B cell (primary cell): ENCODE data around the gene MGMT.

ENCODE experiments used
- EZH2 ChIP-seq: IDR thresholded peaks from 2 replicates; pipeline ENCODE4 v1.6.1; 2012; ENCODE audit warnings: borderline replicate concordance, low read depth, mild to moderate bottlenecking, moderate library complexity, low read length; ENCODE audit not compliant: insufficient read depth, poor library complexity, severe bottlenecking
- TF ChIP-seq, protein P1 (sequence below): fragments of 200-600 bp; IDR thresholded peaks from one replicate; pipeline ENCODE4 v1.8.0; 2022; ENCODE audit warnings: antibody characterized with exemption, mild to moderate bottlenecking

DNA sequence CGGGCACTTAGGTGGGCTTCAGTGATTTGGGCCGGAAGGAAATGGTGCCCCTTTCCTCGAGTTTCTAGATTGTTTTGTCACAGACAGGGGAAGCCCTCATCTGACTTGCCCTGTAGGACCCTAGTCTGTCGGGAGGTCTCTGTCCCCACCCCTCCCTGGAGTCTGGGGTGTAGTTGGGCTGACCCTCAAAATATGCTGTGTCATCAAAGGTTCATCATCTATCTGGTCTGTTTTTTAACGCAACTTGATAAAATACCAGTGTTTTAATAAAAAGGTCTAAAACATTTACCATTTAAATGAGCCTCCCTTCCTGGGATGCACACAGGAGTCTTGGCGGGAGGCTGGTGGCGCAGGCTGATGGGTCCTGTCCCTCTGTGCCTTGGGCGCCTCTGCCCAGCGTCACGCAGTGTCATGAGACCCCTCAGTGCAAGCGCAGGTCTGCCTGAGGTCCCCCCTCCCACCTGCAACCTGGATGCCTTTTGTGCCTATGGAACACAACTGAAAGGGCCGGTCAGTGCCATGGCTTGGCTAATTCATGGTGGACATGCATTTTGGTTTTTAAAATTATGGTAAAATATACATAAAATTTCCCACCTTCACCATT lies 146.4 kb downstream of the MGMT start:
- TF ChIP-seq, protein P1, sequence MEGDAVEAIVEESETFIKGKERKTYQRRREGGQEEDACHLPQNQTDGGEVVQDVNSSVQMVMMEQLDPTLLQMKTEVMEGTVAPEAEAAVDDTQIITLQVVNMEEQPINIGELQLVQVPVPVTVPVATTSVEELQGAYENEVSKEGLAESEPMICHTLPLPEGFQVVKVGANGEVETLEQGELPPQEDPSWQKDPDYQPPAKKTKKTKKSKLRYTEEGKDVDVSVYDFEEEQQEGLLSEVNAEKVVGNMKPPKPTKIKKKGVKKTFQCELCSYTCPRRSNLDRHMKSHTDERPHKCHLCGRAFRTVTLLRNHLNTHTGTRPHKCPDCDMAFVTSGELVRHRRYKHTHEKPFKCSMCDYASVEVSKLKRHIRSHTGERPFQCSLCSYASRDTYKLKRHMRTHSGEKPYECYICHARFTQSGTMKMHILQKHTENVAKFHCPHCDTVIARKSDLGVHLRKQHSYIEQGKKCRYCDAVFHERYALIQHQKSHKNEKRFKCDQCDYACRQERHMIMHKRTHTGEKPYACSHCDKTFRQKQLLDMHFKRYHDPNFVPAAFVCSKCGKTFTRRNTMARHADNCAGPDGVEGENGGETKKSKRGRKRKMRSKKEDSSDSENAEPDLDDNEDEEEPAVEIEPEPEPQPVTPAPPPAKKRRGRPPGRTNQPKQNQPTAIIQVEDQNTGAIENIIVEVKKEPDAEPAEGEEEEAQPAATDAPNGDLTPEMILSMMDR: no peak
- no peak for TF ChIP-seq EZH2
